NCI-H1417 treated with DMSO at 0.1 percent for 48 hours (cell line): ENCODE results near the gene RAPGEF1.

Experiments used
- DNase-seq: peaks from one replicate; lab custom pipeline; 2025; lab: John Stamatoyannopoulos, UW

Gene RAPGEF1

DNA sequence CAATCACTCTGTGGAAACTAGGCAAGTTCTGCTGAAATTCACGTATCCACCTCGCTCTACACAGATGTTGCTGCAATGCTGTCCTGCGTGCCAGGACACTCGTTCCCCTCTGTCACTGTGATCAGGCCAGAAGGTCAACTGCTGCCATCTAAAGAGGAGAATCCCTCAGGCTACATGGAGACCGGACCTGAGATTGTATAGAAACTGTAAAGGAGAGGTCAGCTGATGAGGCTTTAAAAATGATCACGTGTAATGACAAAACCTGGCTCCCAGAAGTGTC, 114.4 kb downstream of the RAPGEF1 start:
- no peak for DNase-seq

DNA sequence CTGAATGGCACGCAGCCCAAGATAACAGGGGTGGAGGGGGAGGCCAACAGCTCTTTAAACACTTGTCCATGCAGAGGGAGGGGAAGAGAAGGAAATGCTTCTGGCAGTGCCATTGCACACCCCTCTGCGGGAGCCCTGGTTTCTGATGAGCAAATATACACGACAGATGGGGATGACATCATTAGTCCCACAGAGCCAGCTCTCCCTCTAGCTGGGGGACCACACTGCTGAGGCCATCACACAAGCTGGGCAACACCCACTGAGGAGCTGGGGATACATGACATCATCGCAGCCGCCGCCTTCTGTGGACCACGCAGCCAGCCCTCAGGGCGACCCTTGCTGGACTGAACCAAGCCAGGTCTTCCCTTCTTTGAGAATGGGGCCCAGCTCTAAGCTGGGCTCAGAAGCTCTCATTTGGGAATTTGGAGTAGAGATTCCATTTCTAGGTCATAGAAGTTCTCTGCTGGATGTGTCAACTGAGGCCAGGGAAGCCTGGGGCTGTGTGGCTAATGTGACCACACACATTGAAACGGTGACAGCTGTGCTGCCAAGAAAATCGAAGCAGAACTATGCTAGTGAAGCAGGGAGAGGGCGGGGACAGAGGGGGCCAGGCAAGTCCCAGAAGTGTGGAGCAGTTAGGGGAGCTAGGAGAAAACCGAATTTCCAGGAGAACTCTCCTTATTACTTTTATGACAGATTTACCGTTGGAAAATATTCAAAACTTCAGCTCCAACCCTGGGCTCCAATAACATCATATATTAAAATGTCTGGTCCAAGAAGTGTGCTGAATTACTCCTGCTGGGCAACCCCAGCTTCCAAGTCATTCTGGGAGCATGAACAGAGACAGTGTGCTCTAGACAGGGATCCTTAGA, 115.0 kb downstream of the RAPGEF1 start:
- no peak for DNase-seq

DNA sequence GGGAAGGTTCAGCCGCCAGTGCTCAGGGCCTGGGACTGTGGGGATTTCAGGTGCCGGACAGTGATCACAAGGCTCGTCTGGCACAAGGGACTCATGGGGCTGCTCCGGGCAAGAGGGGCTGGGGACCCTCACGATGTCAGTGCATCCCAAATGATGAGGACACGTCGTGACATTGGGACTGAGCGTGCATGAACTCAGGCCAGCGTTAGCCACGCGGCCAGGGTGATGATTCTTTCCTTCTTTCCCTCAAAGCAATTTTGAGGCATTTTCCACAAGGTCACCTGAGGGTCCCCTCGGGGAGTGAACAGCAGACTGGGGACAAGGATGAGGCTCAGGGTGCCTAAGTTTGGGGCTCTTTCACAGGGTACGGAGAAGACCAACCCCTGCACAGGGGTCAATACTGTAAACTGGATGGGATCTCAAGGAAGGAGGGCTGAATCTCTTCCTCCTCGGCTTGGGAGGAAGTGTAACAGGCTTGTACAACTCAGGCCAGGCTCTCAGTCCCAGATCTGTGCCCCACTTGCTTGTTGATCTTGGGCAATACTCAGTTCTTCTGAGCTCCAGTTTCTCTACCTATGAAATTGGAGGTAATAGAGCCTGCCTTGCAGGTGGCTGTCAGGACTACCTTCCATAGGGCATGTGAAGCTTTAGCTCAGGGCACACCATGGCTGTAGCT, 116.1 kb downstream of the RAPGEF1 start:
- DNase-seq: no peak

DNA sequence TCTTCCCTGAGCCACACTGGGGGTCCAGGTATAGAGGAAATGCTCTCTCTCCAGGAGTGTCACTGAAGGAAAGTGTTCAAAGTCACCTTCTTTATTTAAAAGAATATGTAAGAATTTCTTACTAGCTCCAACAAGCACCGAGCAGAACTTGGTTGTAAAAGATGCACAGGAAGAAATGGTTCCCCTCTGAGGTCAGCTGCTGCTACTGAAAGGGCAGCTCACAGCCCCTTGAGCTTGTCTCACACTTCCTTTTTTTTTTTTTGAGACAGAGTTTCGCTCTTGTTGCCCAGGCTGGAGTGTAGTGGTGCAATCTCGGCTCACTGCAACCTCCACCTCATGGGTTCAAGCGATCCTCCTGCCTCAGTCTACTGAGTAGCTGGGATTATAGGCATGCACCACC, 117.4 kb downstream of the RAPGEF1 start:
- no peak for DNase-seq

DNA sequence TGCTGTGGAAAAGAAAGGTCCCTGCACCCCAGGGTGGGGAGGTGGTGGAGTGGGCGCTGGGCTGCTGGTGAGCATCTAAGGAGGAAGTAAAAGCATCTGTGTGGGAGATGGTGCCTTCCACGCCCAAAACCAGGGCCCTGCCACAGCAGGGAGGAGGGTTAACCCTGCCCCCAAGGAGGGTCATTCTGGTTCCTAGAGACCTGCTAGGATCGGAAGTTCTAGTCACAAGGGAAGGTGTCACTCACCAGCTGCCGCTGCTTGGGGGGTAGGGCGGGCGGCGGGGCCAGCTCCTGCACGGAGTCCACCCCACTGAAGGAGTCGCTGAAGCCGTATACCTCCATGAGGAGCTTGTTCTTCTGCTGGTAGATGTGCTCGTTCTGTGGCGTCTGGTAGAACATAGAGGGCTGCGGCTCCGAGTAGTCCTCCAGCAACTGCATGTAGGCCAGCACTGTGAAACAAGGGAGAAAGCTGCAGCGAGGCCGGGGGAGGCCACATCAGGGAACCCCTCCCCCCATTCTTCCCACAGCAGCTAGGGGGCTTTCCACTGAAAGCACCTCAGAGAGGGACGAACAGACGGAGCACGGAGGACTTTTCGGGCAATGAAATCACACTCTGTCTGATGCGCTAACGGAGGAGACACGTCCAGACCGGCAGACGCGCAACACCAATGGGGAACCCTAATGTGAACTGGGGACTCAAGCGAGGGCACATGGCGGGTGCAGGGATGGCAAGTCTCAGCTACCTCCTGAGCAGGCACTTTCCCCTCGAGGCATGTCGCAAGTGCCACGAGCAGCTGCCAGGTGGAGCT, 118.1 kb downstream of the RAPGEF1 start:
- no peak for DNase-seq

DNA sequence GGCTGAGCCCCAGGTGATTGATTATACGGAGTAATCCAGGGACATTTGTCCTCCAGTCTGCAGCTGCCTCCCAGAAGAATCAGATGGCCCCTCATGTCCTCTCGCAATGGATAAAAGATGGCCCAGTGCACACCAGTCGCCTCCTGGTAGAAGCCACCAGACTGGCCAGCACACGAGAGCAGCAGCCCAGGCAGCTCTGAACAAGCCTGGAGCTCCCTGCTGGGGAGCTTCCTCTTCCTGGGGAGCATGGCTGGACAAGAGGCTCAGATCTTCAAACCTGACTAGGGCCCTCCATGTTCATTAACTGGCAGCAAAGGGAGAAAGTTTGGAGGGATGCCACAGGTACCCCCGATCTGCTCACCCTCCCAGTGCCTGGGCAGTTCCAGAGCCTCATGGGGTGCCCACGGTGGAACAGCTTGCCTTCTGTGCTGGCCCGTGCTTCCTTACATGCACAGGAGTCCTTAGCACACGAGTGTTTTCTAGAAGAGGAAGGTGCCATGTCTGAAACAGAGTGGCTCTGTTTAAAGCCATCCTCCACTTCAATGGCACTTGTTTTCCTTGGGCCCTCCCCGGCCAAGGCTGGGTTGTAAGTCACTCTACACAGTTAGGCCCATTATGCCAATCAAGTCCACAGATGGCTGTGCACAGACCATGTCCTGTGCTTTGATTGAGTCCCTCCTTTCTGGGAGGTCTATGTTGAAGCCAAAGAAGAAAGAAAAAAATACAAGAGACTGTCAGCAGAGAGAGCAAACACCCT, 118.9 kb downstream of the RAPGEF1 start:
- no peak for DNase-seq

DNA sequence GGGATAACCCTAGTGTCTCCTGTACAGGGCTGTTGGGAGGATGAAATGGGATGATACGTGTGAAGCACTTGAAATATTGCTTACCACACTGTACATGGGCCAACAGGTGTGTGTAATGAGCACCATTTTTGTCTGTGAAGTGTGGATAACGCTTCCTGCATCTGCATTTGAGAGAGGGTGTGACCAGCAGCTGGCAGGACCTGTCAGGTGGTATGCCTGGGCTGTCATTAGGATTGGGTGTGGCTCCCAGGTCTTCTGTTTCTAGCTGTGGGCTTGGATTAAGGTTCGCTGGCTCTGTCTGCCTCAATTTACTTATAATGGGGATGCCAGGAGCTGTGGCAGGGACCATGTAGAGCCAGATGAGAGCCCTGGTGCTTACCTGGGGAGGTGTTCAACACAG, 120.2 kb downstream of the RAPGEF1 start:
- DNase-seq: no peak

DNA sequence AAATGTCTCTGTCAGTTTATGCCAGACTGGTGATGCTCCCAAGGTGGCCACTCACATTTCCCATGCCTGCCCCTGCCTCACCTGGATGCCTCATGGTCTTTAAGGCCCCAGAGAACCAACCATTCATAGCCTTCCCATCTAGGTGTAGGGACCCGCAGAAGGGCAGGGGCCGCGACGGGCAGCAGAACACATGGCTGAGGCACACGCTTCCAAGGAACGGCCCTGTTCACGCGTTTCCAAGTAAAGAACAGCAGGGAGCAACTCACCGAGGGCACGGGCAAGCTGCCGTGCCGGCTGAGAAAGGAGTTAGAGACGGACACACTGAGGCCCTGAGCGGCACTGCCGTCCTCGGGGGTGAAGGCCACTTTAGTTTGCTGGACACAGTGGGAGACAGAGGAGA, 121.1 kb downstream of the RAPGEF1 start:
- no peak for DNase-seq

DNA sequence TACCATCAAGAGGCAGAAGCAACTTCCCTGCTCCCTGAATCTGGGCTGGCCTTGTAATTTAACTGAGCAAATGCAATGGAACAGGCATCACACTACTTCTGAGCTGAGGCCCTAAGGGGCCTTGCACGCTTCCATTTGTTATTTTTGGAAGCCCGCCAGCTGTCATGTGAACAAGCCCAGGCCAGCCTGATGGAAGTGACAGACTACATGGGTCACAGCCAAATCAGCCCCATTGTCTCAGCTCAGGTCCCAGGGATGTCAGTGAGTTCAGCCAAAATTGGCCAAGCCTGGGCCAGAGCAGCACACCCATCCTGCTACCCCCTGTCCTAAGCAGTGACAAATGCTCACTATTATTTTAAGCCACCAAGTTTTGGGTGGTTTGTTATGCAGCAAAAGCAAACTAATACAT, 121.8 kb downstream of the RAPGEF1 start:
- DNase-seq: no peak

DNA sequence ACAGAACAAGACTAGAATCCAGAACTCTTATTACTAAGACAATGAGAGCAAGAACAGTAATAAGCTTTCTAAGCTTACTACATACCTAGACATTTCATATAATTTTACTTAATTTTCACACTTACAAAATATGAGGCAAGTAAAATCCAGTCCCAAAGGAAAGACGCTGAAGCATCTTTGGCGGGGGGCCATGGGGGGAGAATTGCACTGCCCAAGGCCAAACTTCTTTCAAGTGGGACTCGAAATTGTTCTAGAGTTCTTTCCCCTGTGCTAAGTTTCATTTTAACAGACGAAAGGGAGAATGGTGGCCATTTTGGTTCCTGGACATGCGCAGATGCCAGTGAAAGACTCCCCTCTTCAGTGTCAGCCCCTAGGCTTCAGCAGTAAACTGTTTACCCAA, 122.3 kb downstream of the RAPGEF1 start:
- DNase-seq: no peak

DNA sequence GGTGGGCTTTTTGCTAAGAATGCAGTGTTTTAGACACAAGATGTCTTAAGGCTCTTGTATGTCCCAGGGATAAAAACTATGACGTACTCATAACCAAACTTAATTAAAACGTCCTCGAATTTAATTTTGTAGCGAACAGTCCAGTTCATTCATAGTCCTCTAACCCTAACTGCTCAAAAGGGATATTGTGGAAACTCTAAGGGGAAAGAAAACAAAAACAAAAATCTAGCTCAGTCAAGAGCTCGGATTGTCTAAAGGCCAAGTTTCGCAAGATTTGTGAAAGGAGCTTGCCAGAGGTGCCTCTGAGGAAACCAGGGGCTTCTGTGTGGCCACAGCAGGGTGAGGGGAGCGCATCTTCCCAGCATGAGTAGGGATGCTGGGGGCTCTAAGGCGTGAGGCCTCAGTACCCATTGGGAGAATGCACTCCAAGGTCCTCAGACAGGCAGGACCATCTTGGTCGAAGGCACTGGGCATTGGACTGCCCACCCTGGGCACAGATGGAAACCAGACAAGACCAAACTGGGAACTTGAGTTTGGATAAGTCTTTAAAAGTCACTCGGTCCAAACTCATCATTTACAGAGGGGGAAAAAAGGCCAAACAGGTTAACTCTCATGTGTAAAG, 122.8 kb downstream of the RAPGEF1 start:
- DNase-seq: no peak

DNA sequence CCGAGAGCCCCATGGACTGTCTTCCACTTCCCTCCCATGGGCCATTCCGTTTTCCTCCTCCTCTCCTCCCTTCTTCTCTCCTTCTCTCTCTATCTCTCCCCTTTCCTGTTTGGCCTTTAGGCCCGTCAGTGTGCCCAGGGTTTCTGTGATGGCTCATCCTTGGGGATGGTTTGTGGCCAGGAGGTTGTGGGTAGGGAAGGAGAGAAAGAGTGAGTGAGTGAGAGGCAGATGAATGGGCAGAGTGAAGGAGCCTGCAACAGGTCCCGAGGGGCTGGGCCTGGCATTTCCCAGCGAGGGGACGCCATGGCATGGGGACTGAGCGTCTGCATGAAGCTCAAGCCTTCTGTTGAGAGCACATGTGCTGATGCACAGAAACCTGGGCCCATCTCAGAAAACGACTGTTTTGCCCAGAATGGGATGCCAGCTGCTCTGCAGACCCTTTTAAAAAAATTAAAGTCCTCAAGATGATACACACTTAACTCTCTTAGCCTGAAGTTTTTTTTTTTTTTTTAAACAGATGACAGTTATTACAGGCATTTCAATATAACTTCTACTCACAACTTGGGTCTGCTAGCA, 125.4 kb downstream of the RAPGEF1 start:
- DNase-seq: no peak

DNA sequence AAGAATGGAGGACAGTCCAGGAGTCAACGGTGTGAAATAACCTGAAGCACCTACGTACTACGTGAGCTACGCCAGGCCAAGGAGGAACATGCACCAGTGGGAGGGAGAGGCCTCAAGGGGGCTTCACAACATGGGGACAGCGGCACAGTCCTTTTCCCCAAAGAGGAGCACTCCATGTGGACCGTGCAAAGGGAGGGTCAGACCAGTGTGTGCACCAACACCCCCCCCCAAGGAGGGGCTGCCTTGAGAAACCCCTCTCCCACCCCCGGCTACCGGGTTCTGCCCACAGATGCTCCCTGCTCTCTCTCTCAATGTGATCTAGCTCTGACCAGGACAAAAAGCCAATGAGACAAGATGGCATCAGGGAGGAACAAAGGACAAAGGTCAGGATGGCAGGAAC, 126.0 kb downstream of the RAPGEF1 start:
- no peak for DNase-seq

DNA sequence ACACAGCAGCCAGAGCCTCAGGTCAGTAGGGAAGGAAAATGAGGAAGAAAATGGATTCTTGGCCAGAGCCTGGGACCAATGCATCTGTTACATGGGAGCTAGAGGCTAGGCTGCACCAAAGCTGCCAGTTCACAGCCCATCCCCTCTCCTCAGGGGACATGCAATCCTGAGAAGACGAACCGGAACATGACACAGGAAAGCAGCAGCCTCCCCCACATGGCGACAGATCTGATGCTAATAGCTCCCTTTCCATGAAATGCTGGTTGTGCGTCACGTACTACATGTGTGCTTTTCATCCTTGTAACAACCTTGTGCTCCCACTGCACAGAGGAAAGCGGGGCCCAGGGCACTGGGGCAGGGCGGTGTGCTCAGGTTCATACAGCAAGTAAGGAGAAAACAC, 127.0 kb downstream of the RAPGEF1 start:
- no peak for DNase-seq

DNA sequence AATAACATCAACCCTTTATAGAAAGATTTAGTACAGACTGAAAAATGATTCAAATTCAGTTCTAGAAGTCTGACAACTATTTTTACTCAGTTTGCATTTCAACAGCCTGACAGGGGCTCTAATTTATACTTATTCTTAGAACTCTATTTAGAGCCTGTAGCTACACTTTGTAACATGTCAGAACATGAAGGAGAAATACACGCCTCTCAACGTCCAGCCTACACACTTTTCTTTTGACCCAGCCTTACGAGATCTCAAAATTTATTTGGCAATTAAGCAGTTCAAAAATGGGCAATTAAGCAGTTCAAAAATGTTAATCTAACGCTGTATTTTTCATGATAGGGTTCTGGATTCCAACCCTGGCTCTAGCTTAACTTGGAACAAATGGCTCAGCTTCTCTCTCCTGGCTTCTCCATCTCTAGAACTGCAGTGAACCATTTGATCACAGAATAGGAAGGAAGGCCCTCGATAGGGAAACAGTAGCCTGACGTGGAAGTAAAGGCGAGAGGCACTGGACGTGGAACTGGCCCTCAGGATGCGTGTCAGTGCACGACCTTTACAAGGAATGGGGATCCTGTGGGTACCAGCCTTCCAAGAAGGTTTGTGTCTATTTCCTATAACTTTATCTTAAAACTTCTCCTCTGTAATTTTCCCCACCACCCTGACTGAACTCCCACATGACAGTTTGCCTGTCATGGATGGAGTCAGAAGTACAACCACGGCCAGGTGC, 128.1 kb downstream of the RAPGEF1 start:
- no peak for DNase-seq

DNA sequence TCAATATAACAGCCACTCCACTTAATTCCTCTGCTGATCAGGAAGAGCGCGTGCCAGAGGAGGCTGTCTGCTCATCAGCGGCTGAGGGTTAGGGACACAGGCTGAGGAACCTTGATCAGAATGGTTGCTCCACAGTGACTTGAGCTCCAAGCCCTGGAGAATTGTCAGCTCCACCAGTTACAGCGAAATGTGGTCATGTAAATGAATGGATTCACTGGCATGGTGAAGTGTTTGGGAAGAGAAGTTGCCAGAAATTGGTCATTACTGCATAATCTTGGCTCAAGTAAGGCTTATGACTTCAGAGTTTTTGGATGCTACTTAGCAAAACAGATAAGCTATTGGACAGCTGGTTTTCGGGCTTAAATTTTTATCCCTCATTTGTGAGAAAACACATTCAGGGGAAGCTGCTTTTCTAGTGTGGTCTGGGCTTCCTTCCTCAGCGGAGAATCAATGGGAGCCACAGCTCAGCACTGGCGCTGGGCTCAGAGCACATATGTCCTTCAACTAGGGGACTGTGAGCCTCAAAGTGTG, 129.6 kb downstream of the RAPGEF1 start:
- no peak for DNase-seq

DNA sequence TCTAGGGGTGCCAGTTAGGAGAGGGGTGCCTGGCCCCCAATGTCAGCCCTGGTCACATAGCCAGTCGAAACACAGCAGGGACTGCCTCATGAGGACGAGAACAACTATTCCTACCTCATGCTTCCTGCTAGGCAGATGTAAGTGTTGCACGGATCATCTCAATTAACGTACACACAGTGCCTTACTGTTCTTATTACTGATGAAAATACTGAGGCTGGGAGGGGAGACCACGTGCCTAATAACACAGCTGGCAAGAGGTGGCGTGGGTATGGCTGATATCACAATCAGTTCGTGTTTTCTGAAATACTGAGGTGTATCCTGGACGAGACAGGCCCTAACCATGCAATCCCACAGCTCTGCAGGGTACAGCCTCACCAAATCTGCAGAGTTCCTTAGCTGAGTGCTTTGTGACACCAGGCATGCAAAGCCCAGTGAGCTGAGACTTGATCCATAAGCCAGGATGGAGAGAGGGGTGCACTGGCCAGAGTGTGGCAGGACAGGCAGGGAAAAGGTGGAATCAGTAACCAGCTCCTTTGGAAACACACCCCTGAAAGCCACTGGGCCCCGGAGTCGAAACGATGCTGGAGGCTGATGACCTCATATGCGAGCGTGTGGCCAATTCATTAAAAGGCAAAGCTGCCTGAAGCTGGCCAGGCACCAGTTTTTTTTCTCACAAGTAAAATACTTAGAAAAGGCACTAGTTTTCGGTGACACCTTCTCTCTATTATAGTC, 130.6 kb downstream of the RAPGEF1 start:
- no peak for DNase-seq

DNA sequence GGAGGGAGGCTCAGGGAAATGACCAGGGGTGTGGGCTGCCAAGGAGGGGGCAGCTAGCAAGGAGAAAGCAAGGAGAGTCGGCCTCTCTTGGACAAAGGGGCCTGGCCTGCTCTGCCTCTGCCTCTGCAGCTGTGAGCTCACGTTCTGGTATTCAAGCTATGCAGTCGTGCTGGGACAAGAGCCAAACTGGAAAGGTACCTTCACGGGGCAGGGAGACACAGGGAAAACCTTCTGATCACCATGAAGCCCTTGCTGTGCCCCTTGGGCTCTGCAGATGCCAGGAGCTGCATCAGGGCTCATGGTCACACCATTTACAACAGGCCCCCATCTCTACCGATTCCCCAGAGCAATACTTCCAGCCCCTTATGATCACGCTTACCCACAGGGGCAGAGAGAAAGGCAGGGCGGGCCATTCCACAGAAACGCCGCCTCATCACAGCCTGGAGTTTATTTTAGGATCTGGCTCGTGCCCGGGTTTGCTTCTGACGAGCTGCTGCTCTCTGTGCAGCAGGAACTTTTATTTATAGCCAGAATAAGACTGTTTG, 131.3 kb downstream of the RAPGEF1 start:
- DNase-seq: no peak

DNA sequence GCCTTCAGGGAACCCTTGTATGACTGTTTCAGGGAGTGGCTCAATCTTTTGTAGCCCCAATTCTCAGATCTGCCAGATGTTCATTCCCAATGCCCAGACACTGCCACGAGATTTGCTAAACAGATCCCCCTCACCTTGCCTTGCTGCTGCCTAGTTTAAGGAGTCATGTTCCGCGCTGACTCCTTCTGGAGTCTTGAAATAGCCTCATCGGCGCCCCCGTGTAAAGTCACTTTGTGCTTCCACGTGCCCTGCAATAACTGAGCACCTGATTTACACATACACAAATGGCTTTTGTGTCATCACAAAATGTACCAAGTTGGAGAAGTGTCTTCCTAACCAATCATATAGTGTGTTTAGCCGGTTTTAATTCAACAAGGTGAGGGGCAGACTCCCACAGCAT, 132.3 kb downstream of the RAPGEF1 start:
- no peak for DNase-seq
